Kidney tubule cell (primary cell): ENCODE measurements around the gene HCN4.

Source experiments
- DNase-seq: peaks from one replicate; pipeline ENCODE4 v3.0.0-alpha.2; 2018; ENCODE audit warnings: low spot score

The HCN4 gene

GRCh38 chr15:73344056-73344455 is 24.7 kb downstream of the HCN4 start:
- peak; percentile 86 for DNase-seq

- DNase-seq: peak; percentile 24
Measured at GRCh38 chr15:73341886-73342600, 26.7 kb downstream of the HCN4 start.

- DNase-seq: no peak
Measured at GRCh38 chr15:73340502-73341192, 28.1 kb downstream of the HCN4 start.

- DNase-seq: no peak
Measured at GRCh38 chr15:73338606-73339374, 30.0 kb downstream of the HCN4 start.

- no peak for DNase-seq
Measured at GRCh38 chr15:73338058-73338457, 30.7 kb downstream of the HCN4 start.

- no peak for DNase-seq
Measured at GRCh38 chr15:73337187-73337586, 31.6 kb downstream of the HCN4 start.

GRCh38 chr15:73336756-73337155 is 32.0 kb downstream of the HCN4 start:
- DNase-seq: no peak

GRCh38 chr15:73335471-73335870 is 33.3 kb downstream of the HCN4 start:
- DNase-seq: no peak

GRCh38 chr15:73335026-73335425 is 33.7 kb downstream of the HCN4 start:
- DNase-seq: no peak

GRCh38 chr15:73334086-73334485 is 34.7 kb downstream of the HCN4 start:
- DNase-seq: no peak

- DNase-seq: no peak
Measured at GRCh38 chr15:73333001-73333400, 35.8 kb downstream of the HCN4 start.

GRCh38 chr15:73331991-73332925 is 36.5 kb downstream of the HCN4 start:
- DNase-seq: no peak

GRCh38 chr15:73331501-73331900 is 37.3 kb downstream of the HCN4 start:
- no peak for DNase-seq

- DNase-seq: no peak
Measured at GRCh38 chr15:73330206-73331051, 38.3 kb downstream of the HCN4 start.

- no peak for DNase-seq
Measured at GRCh38 chr15:73329501-73330200, 39.1 kb downstream of the HCN4 start.

- no peak for DNase-seq
Measured at GRCh38 chr15:73328981-73329380, 39.8 kb downstream of the HCN4 start.

GRCh38 chr15:73328149-73328820 is 40.5 kb downstream of the HCN4 start:
- DNase-seq: no peak

- DNase-seq: no peak
Measured at GRCh38 chr15:73326157-73326556, 42.6 kb downstream of the HCN4 start.

- DNase-seq: peak; percentile 42
Measured at GRCh38 chr15:73325191-73325861, 43.4 kb downstream of the HCN4 start.
